DOHH2 (cell line): ENCODE data around the gene PEX5.

Experiments used
- EZH2phosphoT487 ChIP-seq: fragments of 200-600 bp; sonication (generic); IDR thresholded peaks from 2 replicates; pipeline ENCODE4 v1.6.1; 2017; ENCODE audit warnings: borderline replicate concordance, mild to moderate bottlenecking, antibody characterized with exemption, low read length, moderate library complexity, mixed read lengths
- TF ChIP-seq, protein P1 (sequence below): fragments of 200-600 bp; sonication (generic); IDR thresholded peaks from one replicate; pipeline ENCODE4 v1.5.1; 2014; ENCODE audit warnings: antibody characterized with exemption, mild to moderate bottlenecking, low read depth, low read length; ENCODE audit not compliant: poor library complexity, severe bottlenecking

DNA sequence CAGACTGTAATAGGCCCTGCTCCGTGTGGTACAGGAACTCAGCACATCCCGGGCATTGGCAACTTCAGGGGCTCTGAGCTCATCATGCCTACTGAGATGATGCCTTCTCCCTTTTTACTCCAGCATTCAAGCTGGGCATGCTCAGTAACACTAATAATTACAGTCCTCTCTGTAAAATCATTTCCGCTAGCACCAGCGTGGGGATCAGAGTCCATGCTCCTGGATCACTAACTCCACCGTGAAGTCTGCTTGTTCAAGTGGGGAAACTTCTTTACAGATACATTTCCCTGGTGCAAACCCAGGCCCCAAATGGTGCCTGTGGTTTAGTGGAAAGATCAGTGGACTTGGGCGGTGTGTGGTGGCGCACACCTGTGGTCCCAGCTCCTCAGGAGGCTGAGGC is 42.6 kb upstream of the PEX5 start:
- TF ChIP-seq, protein P1, sequence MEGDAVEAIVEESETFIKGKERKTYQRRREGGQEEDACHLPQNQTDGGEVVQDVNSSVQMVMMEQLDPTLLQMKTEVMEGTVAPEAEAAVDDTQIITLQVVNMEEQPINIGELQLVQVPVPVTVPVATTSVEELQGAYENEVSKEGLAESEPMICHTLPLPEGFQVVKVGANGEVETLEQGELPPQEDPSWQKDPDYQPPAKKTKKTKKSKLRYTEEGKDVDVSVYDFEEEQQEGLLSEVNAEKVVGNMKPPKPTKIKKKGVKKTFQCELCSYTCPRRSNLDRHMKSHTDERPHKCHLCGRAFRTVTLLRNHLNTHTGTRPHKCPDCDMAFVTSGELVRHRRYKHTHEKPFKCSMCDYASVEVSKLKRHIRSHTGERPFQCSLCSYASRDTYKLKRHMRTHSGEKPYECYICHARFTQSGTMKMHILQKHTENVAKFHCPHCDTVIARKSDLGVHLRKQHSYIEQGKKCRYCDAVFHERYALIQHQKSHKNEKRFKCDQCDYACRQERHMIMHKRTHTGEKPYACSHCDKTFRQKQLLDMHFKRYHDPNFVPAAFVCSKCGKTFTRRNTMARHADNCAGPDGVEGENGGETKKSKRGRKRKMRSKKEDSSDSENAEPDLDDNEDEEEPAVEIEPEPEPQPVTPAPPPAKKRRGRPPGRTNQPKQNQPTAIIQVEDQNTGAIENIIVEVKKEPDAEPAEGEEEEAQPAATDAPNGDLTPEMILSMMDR: no peak
- no peak for TF ChIP-seq EZH2phosphoT487
